ENCODE results near the gene DZIP1.

DNA sequence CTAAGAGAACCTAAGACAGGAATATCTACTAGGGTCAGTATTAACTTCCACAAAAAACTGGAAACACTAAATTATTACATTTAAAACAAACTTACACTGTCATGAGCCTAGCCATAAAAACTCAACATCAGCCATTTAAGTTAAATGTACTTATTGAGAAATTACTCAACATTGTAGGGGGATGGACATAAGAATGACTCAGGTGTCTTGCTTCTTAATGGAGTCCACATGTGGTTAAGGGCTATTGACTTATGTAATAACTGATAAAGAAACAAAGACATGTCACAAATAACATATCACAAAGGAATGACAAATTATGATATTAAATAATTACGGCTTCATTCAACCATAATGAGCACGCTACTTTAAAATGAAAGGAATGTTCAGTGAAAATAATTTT, 55.8 kb downstream of the DZIP1 start:
- no peak for TF ChIP-seq CREB1 (IDR thresholded peaks at IDR 0.05; ENCODE audit: low read depth)
- no peak for TF ChIP-seq MAX (IDR thresholded peaks at IDR 0.05)
- no peak for TF ChIP-seq REST (IDR thresholded peaks at IDR 0.05; ENCODE audit: low read depth)
- no peak for TF ChIP-seq EP300 (IDR thresholded peaks at IDR 0.05; ENCODE audit: borderline replicate concordance)
- TF ChIP-seq FOXM1 (IDR thresholded peaks at IDR 0.05; ENCODE audit: borderline replicate concordance, low read depth): no peak
- TF ChIP-seq USF1 (IDR thresholded peaks at IDR 0.05): no peak
